Bone marrow (tissue), 2 donors: ENCODE data around the gene SLC6A19.
"Not testable (repeated sequence)": the region's sequence is repeated elsewhere in the genome, so short reads cannot be mapped to it uniquely, and the experiment has no call there.

Experiments
- DNase-seq, 2 donors: peaks; one replicate each; lab custom pipeline; 2025; lab: John Stamatoyannopoulos, UW

Gene SLC6A19

GRCh38 chr5:1201327-1202025 is at the start of gene SLC6A19:
Gene SLC6A19 (plus strand): TSS chr5:1201595. CDS start chr5:1201651, 56 bp downstream.
- DNase-seq, result no peak

GRCh38 chr5:1152156-1152555 is 49.2 kb upstream of the SLC6A19 start:
- DNase-seq, result no peak

- DNase-seq, result no peak
Observed at GRCh38 chr5:1152771-1153282, 48.6 kb upstream of the SLC6A19 start.

- DNase-seq, result no peak
Observed at GRCh38 chr5:1153428-1153827, 48.0 kb upstream of the SLC6A19 start.

GRCh38 chr5:1155191-1156032 is 46.0 kb upstream of the SLC6A19 start:
- no peak for DNase-seq

GRCh38 chr5:1156033-1156753 is 45.2 kb upstream of the SLC6A19 start:
- DNase-seq, result no peak

- DNase-seq, result no peak
Observed at GRCh38 chr5:1156754-1157460, 44.5 kb upstream of the SLC6A19 start.

- DNase-seq, result not testable (repeated sequence)
Observed at GRCh38 chr5:1157461-1157986, 43.9 kb upstream of the SLC6A19 start.

- DNase-seq, result no peak
Observed at GRCh38 chr5:1158647-1159340, 42.6 kb upstream of the SLC6A19 start.

GRCh38 chr5:1159341-1159675 is 42.1 kb upstream of the SLC6A19 start:
- DNase-seq, result no peak

- no peak for DNase-seq
Observed at GRCh38 chr5:1159774-1160406, 41.5 kb upstream of the SLC6A19 start.

GRCh38 chr5:1161108-1161832 is 40.1 kb upstream of the SLC6A19 start:
- no peak for DNase-seq

- no peak for DNase-seq
Observed at GRCh38 chr5:1161833-1162229, 39.6 kb upstream of the SLC6A19 start.

- DNase-seq, result no peak
Observed at GRCh38 chr5:1162276-1162675, 39.1 kb upstream of the SLC6A19 start.

GRCh38 chr5:1162751-1163150 is 38.6 kb upstream of the SLC6A19 start:
- peak in 1 of 2 donors; percentile 1 for DNase-seq

GRCh38 chr5:1163366-1163765 is 38.0 kb upstream of the SLC6A19 start:
- DNase-seq, result no peak

- DNase-seq, result no peak
Observed at GRCh38 chr5:1163879-1164278, 37.5 kb upstream of the SLC6A19 start.

- no peak for DNase-seq
Observed at GRCh38 chr5:1164696-1165630, 36.4 kb upstream of the SLC6A19 start.

GRCh38 chr5:1165864-1166263 is 35.5 kb upstream of the SLC6A19 start:
- no peak for DNase-seq
